Omental fat pad (tissue), 4 donors: ENCODE measurements around the gene NCEH1. TPM values are rescaled to one million over a fixed set of nuclear protein-coding genes. Genes with fewer than 3 reads are reported as not detected.

Experiments used
- ATAC-seq: fragments of 150-250 bp; one replicate; pipeline ENCODE4 v1.9.1; 2016; ENCODE audit warnings: mild to moderate bottlenecking, moderate library complexity; ENCODE audit not compliant: low FRiP score
- DNase-seq: peaks from one replicate; pipeline ENCODE4 v3.0.0-alpha.2; 2019; ENCODE audit warnings: low spot score
- total RNA-seq, 4 donors: library from RNA; depleted of rRNA; stranded (reverse); fragments of >200 nt; gene quantifications; one replicate each; pipeline ENCODE4 v1.1.0, GENCODE V29; 2016
- TF ChIP-seq, protein P1 (sequence below), 3 donors: fragments of 450-650 bp; IDR thresholded peaks; one replicate each; pipeline ENCODE4 v1.5.1; 2016 to 2017; ENCODE audit warnings: antibody characterized with exemption in 3 of 3, mild to moderate bottlenecking in 3 of 3, moderate library complexity in 2 of 3

NCEH1 gene
- total RNA-seq, 4 donors from 2014 or later = 8.2 to 44.1 (median 10.6) TPM

DNA sequence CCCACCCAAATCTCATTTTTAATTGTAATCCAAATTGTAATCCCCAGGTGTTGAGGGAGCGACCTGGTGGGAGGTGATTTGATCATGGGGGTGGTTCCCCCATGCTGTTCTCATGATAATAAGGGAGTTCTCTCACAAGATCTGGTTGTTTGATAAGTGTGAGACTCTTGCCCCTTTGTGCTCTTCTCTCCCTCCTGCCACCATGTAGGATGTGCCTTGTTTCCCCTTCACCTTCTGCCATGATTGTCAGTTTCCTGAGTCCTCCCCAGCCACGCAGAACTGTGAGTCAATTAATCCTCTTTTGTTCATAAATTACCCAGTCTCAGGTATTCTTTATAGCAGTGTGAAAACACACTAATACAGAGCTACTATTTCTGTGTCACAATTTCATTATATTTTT, 88.7 kb downstream of the NCEH1 start:
- TF ChIP-seq, protein P1, sequence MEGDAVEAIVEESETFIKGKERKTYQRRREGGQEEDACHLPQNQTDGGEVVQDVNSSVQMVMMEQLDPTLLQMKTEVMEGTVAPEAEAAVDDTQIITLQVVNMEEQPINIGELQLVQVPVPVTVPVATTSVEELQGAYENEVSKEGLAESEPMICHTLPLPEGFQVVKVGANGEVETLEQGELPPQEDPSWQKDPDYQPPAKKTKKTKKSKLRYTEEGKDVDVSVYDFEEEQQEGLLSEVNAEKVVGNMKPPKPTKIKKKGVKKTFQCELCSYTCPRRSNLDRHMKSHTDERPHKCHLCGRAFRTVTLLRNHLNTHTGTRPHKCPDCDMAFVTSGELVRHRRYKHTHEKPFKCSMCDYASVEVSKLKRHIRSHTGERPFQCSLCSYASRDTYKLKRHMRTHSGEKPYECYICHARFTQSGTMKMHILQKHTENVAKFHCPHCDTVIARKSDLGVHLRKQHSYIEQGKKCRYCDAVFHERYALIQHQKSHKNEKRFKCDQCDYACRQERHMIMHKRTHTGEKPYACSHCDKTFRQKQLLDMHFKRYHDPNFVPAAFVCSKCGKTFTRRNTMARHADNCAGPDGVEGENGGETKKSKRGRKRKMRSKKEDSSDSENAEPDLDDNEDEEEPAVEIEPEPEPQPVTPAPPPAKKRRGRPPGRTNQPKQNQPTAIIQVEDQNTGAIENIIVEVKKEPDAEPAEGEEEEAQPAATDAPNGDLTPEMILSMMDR (IDR thresholded peaks at IDR 0.05) = no peak
- ATAC-seq (no peak), DNase-seq (no peak)

DNA sequence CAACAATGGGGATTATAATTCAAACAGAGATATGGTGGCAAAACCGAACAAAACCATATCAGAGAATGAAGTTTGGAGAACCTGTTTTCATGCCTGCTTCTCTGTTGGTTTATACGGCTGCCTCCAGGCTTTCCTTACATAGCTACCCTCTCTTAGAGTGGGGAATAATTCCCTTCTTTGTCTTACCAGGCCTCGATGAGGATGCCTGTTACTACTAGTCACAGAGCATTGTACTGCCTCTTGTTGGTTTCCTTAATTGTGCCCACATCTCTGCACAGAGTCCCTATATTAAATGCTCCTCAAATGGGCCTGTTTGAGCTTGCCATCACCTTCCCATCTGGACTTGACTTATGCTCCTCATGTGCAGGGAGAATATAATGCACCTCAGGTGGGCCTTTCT, 92.9 kb downstream of the NCEH1 start:
- ATAC-seq = no peak
- TF ChIP-seq, protein P1 (IDR thresholded peaks at IDR 0.05) = no peak

DNA sequence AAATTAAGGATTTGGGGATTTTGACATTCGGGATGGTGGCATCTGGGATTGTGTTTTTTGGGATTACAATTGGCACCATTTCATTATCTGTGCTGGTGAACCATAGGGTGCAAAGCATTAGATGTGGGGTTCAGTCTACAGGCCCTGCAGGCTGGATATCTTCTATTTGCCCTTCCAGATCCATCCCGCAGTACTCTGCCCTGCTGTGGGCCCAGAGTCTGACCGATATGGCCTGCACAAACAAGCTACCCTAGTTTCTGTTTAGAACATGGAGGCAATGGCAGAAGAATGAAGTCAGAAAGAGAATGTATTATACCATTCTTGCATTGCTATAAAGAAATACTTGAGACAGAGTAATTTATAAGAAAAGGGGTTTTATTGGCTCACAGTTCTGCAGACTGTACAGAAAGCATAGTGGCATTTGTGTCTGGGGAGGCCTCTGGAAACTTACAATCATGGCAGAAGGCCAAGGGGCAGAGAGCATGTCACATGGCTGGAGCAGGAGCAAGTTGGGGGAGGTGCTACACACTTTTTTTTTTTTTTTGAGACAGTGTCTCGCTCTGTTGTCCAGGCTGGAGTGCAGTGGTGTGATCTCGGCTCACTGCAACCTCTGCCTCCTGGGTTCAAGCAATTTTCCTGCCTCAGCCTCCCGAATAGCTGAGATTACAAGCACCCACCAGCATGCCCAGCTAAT, 93.7 kb downstream of the NCEH1 start:
- DNase-seq = no peak
- TF ChIP-seq, protein P1 (IDR thresholded peaks at IDR 0.05) = no peak
- no peak for ATAC-seq

More for the DNA sequence above, 92.9 kb downstream of the NCEH1 start:
- no peak for DNase-seq

DNA sequence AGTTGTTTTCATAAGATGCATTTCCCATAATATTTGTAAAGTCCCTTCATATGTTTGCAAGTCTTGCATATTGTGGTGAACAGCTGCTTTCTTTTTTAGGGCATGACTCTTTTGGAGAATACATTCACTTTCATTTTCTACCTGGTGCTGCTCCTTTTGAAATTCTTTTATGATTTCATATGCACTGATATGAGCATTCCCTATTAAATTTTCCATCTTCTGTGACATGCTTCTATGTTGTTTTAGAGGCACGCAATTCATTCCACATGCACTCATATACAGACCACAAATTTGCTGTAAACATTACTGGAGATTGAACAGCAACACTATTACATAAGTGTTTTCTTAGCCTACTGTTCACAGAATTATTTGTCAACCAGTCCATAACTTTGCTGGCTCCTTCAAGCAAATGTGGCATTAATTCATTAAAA, 94.8 kb downstream of the NCEH1 start:
- DNase-seq (no peak), ATAC-seq (no peak)
- TF ChIP-seq, protein P1 (IDR thresholded peaks at IDR 0.05) = no peak

GRCh38 chr3:172615296-172615695, 95.6 kb downstream of the NCEH1 start:
- DNase-seq (no peak), ATAC-seq (no peak)
- TF ChIP-seq, protein P1 (IDR thresholded peaks at IDR 0.05) = no peak

DNA sequence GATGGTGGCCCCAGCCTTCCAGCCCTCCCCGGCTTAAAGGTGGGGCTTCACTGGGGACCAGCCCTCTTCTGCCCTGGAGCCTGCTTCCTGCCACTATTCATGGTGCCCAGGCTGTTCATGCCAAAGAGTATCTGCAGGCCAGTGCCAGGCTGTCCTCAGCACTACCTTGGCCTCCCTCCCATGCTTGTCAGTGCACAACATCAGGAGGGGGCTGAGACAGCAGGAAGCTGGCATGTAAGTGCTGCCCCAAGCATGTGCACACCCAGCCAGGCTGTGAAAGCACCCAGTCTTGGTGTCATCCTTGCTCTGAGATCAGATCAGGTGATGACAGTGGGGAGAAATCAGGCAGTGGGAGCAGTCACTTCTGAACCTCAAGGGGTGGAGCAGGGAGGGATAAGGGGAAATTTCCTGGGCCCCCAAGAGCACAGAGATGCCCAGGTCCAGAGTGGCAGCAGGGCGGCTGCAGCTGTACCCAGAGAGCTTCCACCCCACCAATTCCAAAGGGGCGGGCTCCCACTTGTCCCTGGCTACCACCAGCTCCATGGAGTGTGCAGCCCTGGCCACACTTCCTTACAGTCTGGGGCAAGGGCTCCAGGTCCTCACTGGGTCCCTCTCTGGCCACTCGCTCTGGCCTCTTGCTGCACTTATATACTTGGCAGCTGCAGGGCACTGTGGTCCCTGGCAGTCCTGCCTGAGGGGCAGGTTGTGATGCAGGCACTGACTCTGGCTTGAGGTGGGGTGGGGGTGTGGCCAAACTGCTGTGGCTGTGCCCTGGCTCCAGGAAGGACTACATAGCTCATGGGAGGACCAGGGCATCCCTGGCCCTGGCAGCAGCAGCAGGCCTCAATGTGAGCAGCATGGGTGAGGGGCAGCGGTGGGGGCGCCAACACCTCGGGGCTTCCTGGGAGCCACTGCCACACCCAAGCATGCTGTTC, 96.3 kb downstream of the NCEH1 start:
- TF ChIP-seq, protein P1 (IDR thresholded peaks at IDR 0.05) = no peak
- no peak for DNase-seq
- no peak for ATAC-seq
